RKO (cell line): ENCODE measurements around the gene ZDHHC6.
"Not testable (repeated sequence)": the region's sequence is repeated elsewhere in the genome, so short reads cannot be mapped to it uniquely, and the experiment has no call there.

ENCODE experiments used
- DNase-seq: peaks from one replicate; pipeline ENCODE4 v3.0.0-alpha.2; 2016; ENCODE audit warnings: low spot score

ZDHHC6 gene

GRCh38 chr10:112389271-112389822 is 57.4 kb downstream of the ZDHHC6 start:
- DNase-seq: peak; percentile 94

DNA sequence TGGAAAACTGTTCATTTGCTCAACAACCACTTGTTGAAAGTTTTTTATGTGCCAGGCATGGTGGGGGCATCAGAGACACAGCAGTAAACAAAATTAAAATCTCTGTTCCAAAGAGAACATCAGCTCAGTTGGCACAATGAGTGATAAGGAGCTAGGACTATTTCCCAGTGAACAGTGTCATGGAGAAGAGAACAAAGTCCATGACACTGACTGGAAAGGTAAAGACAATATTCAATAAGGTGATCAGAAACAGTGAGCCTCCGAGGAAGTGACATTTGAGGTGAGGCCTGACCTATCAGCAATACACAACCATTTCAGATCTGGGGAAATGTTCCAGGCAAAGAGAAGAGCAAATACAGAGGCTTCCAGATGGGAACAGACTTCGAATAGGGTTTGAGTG is 58.2 kb downstream of the ZDHHC6 start:
- DNase-seq: no peak

GRCh38 chr10:112388056-112388455 is 58.7 kb downstream of the ZDHHC6 start:
- DNase-seq: not testable (repeated sequence)

DNA sequence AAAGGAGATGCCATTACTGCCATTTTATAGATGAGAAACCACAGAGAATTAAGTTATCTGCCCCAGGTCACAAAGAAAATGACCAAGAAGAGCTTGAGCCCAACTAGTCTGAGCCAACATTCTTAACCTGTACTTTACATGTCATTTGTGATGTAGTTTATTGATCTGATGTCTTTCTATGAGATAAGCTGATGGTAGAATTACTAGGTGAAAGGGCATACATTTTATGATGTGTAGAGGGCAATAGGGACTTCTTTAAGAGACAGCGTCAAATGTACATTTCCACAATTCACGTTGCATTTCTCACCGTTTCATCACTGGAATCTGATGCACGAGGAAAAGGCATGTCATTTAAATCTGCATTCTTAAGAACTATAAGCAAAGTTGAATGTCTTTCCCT is 61.5 kb downstream of the ZDHHC6 start:
- no peak for DNase-seq

GRCh38 chr10:112384141-112384540 is 62.6 kb downstream of the ZDHHC6 start:
- DNase-seq: no peak

DNA sequence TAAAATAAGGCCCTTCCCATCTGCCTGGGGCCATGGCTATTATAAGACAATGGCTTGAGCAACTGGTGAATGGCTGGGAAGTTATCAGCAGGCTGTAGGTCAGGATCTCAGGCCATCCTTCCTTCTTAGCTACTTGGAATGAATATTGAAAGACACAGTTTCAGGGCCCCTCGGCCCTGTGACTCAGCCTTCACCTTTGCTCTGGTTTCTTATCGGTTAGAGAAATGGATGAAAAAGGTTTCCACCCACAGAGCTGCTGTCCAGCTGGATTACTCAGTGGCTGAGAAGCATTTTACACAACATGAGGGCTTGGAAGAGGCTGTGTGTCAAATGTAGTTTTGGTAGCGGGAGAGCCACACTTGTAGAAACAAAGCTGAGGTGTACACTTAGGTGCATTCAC is 63.4 kb downstream of the ZDHHC6 start:
- DNase-seq: peak; percentile 35

- no peak for DNase-seq
Measured at GRCh38 chr10:112382515-112383235, 64.0 kb downstream of the ZDHHC6 start.
